Measurements from ENCODE around the gene DLST. TPM values are rescaled to one million over a fixed set of nuclear protein-coding genes. Genes with fewer than 3 reads are reported as not detected.

The DLST gene
- total and polyA plus RNA-seq, 2 of the 4 experiments (the other 2 are of a cell fraction) = 58.6 to 119 TPM

GRCh38 chr14:74952697-74953484 is 71.2 kb downstream of the DLST start:
- in situ Hi-C loops (cut with MboI; ENCODE audit: low sequenced_read_pairs) = no loop called here
- no peak overlapping the region for H2BK120ac ChIP-seq (ENCODE audit: low read depth, low read length)
- no peak overlapping the region for H2BK5ac ChIP-seq (ENCODE audit: low read depth, low read length, poor library complexity, severe bottlenecking)
- no peaks in the 10 kb centered on the region for H4K20me1 ChIP-seq (ENCODE audit: insufficient read depth, low read length)
- H2BK15ac ChIP-seq (ENCODE audit: low read depth, low read length) = no peak overlapping the region
- DNase-seq (no peak), ATAC-seq (ENCODE audit: low read depth) (no peak)
- H3K9me3 ChIP-seq (ENCODE audit: control insufficient read depth, insufficient read depth, low read length) = no peaks in the 10 kb centered on the region
- no peak overlapping the region for H3K18ac ChIP-seq (ENCODE audit: low read depth, low read length)
- H3K27me3 ChIP-seq (ENCODE audit: control insufficient read depth, insufficient read depth, low read length) = peaks cover 17% of the 10 kb centered on the region
- no peak overlapping the region for H3K27ac ChIP-seq (ENCODE audit: insufficient read depth, low read length)
- peak overlapping the region; percentile 72 for H2AFZ ChIP-seq (replicated peaks; ENCODE audit: low read length, poor library complexity)
- no peak overlapping the region for H3K4me2 ChIP-seq (ENCODE audit: low read depth, low read length)
- H3K14ac ChIP-seq (replicated peaks; ENCODE audit: low read depth, low read length) = 0 out of 2 replicates have a peak overlapping the region, but pooled peaks have one; percentile 62
- H3K4me3 ChIP-seq (ENCODE audit: insufficient read depth, low read depth, low read length) = no peak overlapping the region
- TF ChIP-seq CEBPB (IDR thresholded peaks at IDR 0.05; ENCODE audit: low read depth, low read length) (no peak), BHLHE40 (IDR thresholded peaks at IDR 0.05; ENCODE audit: low read depth, low read length) (no peak), ELK1 (IDR thresholded peaks at IDR 0.05; ENCODE audit: borderline replicate concordance, low read depth, low read length) (no peak), CHD1 (IDR thresholded peaks at IDR 0.05; ENCODE audit: low read depth, low read length) (no peak), USF2 (IDR thresholded peaks at IDR 0.05; ENCODE audit: low read depth, low read length) (no peak), MAFK (IDR thresholded peaks at IDR 0.05; ENCODE audit: low read depth, low read length) (no peak), MAZ (IDR thresholded peaks at IDR 0.05; ENCODE audit: borderline replicate concordance, low read depth, low read length) (no peak), POLR2A (IDR thresholded peaks at IDR 0.05; ENCODE audit: low read depth, low read length) (no peak)
- no peak overlapping the region for H4K91ac ChIP-seq (ENCODE audit: insufficient read depth, low read depth, low read length)
- no peak overlapping the region for H4K5ac ChIP-seq (ENCODE audit: low read depth, low read length)
- 77% methylated on average over 3 of the region's 18 CpGs; no CpG with 5 or more reads in 1 of the 2 experiments for WGBS, 2 experiments (ENCODE audit: extremely low coverage in 2 of 2, insufficient read length in 1 of 2)
- H2AK9ac ChIP-seq (replicated peaks; ENCODE audit: low read depth, low read length, poor library complexity) = peak overlapping the region; percentile 87
- intact Hi-C loops (cut with micrococcal nuclease) = no loop called here
- H3K4me1 ChIP-seq (ENCODE audit: control insufficient read depth, insufficient read depth, low read length) = peaks cover 13% of the 10 kb centered on the region; the same call in 1 of the 2 replicates
- H3K56ac ChIP-seq (ENCODE audit: extremely low read depth, insufficient read depth, low read length) = no peak overlapping the region
- dilution Hi-C loops (cut with HindIII; ENCODE audit: low sequenced_read_pairs, unreplicated experiment) = no loop called here
- H2BK20ac ChIP-seq (ENCODE audit: low read depth, low read length) = no peak overlapping the region
- no peak overlapping the region for H3K4ac ChIP-seq (ENCODE audit: low read depth, low read length)
- ChIA-PET POLR2A (ENCODE audit: unreplicated experiment) (interaction anchor here (1.0 kb wide), 1 partner anchor 11 kb away, joined by 3 read pairs; no protein-coding TSS in a partner anchor), CTCF (no interaction called here)
- 0 out of 2 replicates have a peak, but pooled peaks cover 6% of the 10 kb centered on the region for H3K9me1 ChIP-seq (ENCODE audit: insufficient read depth, low read length)
- no peak overlapping the region for H3K9ac ChIP-seq (ENCODE audit: low read depth, low read length)
- no TSS peak for BruUV-seq (replicated peaks)
- H2AK5ac ChIP-seq (ENCODE audit: low read depth, low read length) = no peak overlapping the region; the same call in 1 of the 2 replicates
- H3K36me3 ChIP-seq (ENCODE audit: control insufficient read depth, insufficient read depth, low read length) = no peaks in the 10 kb centered on the region
- 0 out of 2 replicates have a peak overlapping the region, but pooled peaks have one; percentile 45 for H3K23ac ChIP-seq (ENCODE audit: low read depth, low read length)
- H4K8ac ChIP-seq (ENCODE audit: low read depth in 2 of 2, low read length in 2 of 2) = no peak overlapping the region; a peak in 1 of 4 replicates
- no peaks in the 10 kb centered on the region for H3K79me1 ChIP-seq (ENCODE audit: low read depth in 1 of 2, low read length in 2 of 2)

All from IMR-90 (cell line).